AG09309 (cell line): Measurements from ENCODE around the gene ABR.
"Not testable (repeated sequence)": the region's sequence is repeated elsewhere in the genome, so short reads cannot be mapped to it uniquely, and the experiment has no call there.

ENCODE experiments used
- DNase-seq: peaks from one replicate; pipeline ENCODE4 v3.0.0-alpha.2; 2010; ENCODE audit warnings: low read depth
- H3K4me3 ChIP-seq: 2 replicates; pipeline ENCODE4 v1.5.1; 2011; ENCODE audit warnings: mild to moderate bottlenecking, low read depth, low read length, moderate library complexity; ENCODE audit not compliant: control insufficient read depth
- TF ChIP-seq, protein P1 (sequence below): IDR thresholded peaks from 2 replicates; pipeline ENCODE4 v1.5.1; 2011; ENCODE audit warnings: mild to moderate bottlenecking, low read depth, low read length, inconsistent platforms; ENCODE audit not compliant: insufficient read depth, control insufficient read depth; ENCODE audit errors: missing control alignments

The ABR gene

DNA sequence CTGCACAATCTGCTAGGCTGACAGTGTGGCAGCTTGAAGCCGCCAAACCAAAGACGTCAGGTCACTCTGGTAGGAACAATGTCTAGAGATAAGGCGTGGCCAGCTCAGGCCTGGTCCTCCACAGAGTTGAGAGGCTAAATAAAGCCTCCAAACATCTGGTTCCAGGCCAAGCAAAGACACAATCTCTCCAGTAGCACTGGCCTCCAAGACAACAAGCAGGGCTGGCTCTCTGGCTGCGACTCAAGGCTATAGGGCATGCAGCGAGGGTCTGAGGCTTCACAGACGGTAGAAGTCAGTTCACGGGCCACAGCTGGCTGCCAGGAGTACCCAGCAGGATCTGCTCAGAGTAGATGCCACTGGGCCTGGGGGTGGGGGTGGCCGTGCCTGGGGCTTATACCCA is 75.6 kb downstream of the ABR start:
- DNase-seq: no peak
- TF ChIP-seq, protein P1, sequence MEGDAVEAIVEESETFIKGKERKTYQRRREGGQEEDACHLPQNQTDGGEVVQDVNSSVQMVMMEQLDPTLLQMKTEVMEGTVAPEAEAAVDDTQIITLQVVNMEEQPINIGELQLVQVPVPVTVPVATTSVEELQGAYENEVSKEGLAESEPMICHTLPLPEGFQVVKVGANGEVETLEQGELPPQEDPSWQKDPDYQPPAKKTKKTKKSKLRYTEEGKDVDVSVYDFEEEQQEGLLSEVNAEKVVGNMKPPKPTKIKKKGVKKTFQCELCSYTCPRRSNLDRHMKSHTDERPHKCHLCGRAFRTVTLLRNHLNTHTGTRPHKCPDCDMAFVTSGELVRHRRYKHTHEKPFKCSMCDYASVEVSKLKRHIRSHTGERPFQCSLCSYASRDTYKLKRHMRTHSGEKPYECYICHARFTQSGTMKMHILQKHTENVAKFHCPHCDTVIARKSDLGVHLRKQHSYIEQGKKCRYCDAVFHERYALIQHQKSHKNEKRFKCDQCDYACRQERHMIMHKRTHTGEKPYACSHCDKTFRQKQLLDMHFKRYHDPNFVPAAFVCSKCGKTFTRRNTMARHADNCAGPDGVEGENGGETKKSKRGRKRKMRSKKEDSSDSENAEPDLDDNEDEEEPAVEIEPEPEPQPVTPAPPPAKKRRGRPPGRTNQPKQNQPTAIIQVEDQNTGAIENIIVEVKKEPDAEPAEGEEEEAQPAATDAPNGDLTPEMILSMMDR: no peak
- H3K4me3 ChIP-seq: no peak overlapping the region

GRCh38 chr17:1100382-1100781 is 79.4 kb downstream of the ABR start:
- DNase-seq: no peak
- H3K4me3 ChIP-seq: no peak overlapping the region
- TF ChIP-seq, protein P1: no peak

GRCh38 chr17:1099242-1099641 is 80.5 kb downstream of the ABR start:
- no peak for DNase-seq
- TF ChIP-seq, protein P1: no peak
- H3K4me3 ChIP-seq: no peak overlapping the region

- peak; percentile 57 for DNase-seq
Measured at GRCh38 chr17:1097972-1098744, 81.6 kb downstream of the ABR start.

DNA sequence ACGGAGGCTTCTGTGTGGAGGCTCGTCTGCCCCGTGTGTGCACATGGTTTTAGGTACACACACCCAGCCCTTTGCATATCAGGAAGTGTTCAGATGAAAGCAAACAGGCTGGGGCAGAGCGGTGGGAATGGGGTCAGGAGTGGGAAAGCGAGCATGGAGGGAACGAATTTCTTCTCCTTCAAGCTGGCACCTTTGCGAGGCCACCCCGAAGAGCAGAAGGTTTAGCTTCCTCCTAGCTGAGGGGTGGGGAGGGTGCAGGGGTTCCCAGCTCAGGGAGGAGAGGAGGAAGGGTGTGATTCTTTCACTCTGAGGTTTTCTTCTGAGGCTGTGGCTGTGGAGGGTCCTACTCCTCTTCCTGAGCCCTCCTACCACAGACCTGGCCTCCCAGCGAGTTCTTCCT is 83.6 kb downstream of the ABR start:
- no peak overlapping the region for H3K4me3 ChIP-seq
- TF ChIP-seq, protein P1: no peak
- no peak for DNase-seq

More at GRCh38 chr17:1097972-1098744, 81.6 kb downstream of the ABR start:
- H3K4me3 ChIP-seq: not testable (repeated sequence)

DNA sequence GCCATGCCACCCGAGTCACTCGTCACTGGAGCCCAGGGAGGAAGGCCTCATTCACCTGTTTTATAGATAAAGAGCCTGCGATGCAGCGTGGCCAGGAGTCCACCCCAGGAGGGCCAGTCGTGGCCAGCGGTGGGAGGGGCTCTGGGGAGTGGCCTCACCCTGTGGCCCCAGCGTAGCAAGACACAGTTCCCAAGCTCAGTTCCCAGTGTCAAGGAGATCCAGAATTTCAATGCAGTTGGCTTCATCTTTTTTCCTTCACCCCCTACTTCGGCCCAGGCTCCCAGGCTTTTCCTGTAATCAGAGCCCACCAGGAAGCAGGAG is 84.0 kb downstream of the ABR start:
- TF ChIP-seq, protein P1: no peak
- DNase-seq: no peak
- H3K4me3 ChIP-seq: no peak overlapping the region

- TF ChIP-seq, protein P1: no peak
- no peak for DNase-seq
Measured at GRCh38 chr17:1095090-1095852, 84.5 kb downstream of the ABR start.

More at GRCh38 chr17:1095090-1095852, 84.5 kb downstream of the ABR start:
- H3K4me3 ChIP-seq: no peak overlapping the region
